ENCODE measurements around the gene DOK1.
A peak's percentile ranks its signal among the peaks of the same experiment; 100 is the strongest.
"Not testable (repeated sequence)": the region's sequence is repeated elsewhere in the genome, so short reads cannot be mapped to it uniquely, and the experiment has no call there.

Gene DOK1

DNA sequence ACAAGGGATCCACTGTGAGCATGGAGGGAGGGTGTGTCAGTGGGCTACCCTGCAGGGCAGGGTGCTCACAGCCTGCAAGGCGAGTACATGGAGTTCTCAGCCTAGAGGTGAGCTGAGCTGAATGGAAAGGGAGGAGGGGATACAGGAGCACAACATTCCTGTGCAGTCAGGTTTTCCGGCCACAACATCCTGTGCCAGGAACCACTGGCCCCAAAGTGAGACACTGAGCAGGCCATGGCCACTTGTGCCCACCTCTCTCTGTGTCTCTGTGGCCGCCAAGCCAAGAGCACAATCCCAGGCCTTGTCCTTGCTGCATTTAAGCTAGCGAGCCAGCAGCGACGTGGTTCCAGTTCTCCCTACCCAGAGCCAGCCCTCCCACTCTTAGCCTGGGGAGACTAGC, 6.1 kb downstream of the DOK1 start:
- no peak for DNase-seq (ENCODE audit: low read depth)

GRCh38 chr2:74561022-74561421, 6.5 kb downstream of the DOK1 start:
- DNase-seq (ENCODE audit: low read depth), result not testable (repeated sequence)

More for the DNA sequence above, 6.1 kb downstream of the DOK1 start:
- TF ChIP-seq, protein P1, sequence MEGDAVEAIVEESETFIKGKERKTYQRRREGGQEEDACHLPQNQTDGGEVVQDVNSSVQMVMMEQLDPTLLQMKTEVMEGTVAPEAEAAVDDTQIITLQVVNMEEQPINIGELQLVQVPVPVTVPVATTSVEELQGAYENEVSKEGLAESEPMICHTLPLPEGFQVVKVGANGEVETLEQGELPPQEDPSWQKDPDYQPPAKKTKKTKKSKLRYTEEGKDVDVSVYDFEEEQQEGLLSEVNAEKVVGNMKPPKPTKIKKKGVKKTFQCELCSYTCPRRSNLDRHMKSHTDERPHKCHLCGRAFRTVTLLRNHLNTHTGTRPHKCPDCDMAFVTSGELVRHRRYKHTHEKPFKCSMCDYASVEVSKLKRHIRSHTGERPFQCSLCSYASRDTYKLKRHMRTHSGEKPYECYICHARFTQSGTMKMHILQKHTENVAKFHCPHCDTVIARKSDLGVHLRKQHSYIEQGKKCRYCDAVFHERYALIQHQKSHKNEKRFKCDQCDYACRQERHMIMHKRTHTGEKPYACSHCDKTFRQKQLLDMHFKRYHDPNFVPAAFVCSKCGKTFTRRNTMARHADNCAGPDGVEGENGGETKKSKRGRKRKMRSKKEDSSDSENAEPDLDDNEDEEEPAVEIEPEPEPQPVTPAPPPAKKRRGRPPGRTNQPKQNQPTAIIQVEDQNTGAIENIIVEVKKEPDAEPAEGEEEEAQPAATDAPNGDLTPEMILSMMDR (IDR thresholded peaks at IDR 0.05; ENCODE audit: low read length, missing control alignments), result no peak
- no peak overlapping the region for H3K4me3 ChIP-seq (replicated peaks; ENCODE audit: low read depth, low read length)

GRCh38 chr2:74562126-74562775, 7.7 kb downstream of the DOK1 start:
- DNase-seq (ENCODE audit: low read depth), result no peak
- TF ChIP-seq, protein P1 (IDR thresholded peaks at IDR 0.05; ENCODE audit: low read length, missing control alignments), result no peak
- no peak overlapping the region for H3K4me3 ChIP-seq (replicated peaks; ENCODE audit: low read depth, low read length)

More at GRCh38 chr2:74561022-74561421, 6.5 kb downstream of the DOK1 start:
- H3K4me3 ChIP-seq (replicated peaks; ENCODE audit: low read depth, low read length), result not testable (repeated sequence)

DNA sequence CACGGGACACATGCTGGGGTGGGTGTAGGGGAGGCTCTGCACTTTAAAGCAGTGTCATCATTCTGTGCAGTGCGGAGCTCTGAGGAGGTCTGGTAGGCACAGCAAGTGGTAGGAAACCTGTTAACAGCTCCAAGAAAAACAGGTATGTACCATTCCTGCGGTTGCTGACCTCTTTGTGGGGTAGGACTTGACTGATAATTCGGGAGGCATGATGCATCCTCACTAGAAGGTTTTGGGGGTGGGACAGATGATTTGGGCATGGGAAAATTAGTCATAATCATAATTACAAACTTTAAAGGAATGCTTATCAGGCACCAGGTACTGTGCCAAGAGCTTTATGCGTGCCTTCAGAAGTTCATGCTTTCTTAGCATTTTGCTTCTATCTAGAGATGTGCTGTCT, 9.7 kb downstream of the DOK1 start:
- TF ChIP-seq, protein P1 (IDR thresholded peaks at IDR 0.05; ENCODE audit: low read length, missing control alignments), result no peak
- DNase-seq (ENCODE audit: low read depth), result peak; percentile 48
- H3K4me3 ChIP-seq (replicated peaks; ENCODE audit: low read depth, low read length), result no peak overlapping the region

GRCh38 chr2:74566076-74566753, 11.7 kb downstream of the DOK1 start:
- no peak for DNase-seq (ENCODE audit: low read depth)
- no peak overlapping the region for H3K4me3 ChIP-seq (replicated peaks; ENCODE audit: low read depth, low read length)
- TF ChIP-seq, protein P1 (IDR thresholded peaks at IDR 0.05; ENCODE audit: low read length, missing control alignments), result no peak

DNA sequence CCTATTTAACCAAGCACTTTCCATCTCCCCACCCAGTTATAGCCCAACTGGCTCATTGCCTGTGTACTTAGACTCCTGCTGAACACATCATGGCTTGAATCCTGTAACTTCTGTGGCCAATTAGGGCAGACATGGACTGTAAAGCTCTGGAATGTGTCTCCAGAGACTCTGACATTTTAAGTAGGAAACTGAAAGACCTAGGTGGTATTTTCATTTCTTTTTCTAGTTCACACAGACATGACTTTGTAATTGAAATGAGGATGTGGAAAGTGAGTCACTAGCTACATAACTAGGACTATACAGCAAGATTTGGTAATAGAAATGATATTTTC, 12.2 kb downstream of the DOK1 start:
- DNase-seq (ENCODE audit: low read depth), result peak; percentile 70

GRCh38 chr2:74567881-74568280, 13.4 kb downstream of the DOK1 start:
- TF ChIP-seq, protein P1 (IDR thresholded peaks at IDR 0.05; ENCODE audit: low read length, missing control alignments), result no peak
- peak; percentile 79 for DNase-seq (ENCODE audit: low read depth)
- no peak overlapping the region for H3K4me3 ChIP-seq (replicated peaks; ENCODE audit: low read depth, low read length)

More for the DNA sequence above, 12.2 kb downstream of the DOK1 start:
- no peak overlapping the region for H3K4me3 ChIP-seq (replicated peaks; ENCODE audit: low read depth, low read length)
- TF ChIP-seq, protein P1 (IDR thresholded peaks at IDR 0.05; ENCODE audit: low read length, missing control alignments), result no peak
